Liver (tissue), 9 donors: ENCODE data around the gene TLR3. TPM values are rescaled to one million over a fixed set of nuclear protein-coding genes. Genes with fewer than 3 reads are reported as not detected.

Experiments used
- DNase-seq: peaks from one replicate; pipeline ENCODE4 v3.0.0-alpha.2; 2017; ENCODE audit warnings: low spot score
- H3K27ac ChIP-seq, 2 donors: one replicate each; pipeline ENCODE4 v1.7.0; 2013; ENCODE audit warnings: inconsistent platforms in 2 of 2, low read length in 2 of 2, control low read depth in 1 of 2, low read depth in 1 of 2, mild to moderate bottlenecking in 1 of 2
- H3K27me3 ChIP-seq, 4 donors: one replicate each; pipeline versions ENCODE4 v1.6.1 to v1.7.0; 2013; ENCODE audit warnings: low read length in 3 of 4, inconsistent platforms in 1 of 4, mild to moderate bottlenecking in 1 of 4, moderate library complexity in 1 of 4; ENCODE audit not compliant: control insufficient read depth in 4 of 4, insufficient read depth in 4 of 4
- H3K36me3 ChIP-seq, 4 donors: one replicate each; pipeline versions ENCODE4 v1.6.1 to v1.7.0; 2013; ENCODE audit warnings: low read length in 3 of 4, mild to moderate bottlenecking in 3 of 4, low read depth in 1 of 4, moderate library complexity in 1 of 4; ENCODE audit not compliant: control insufficient read depth in 4 of 4, insufficient read depth in 3 of 4
- H3K4me1 ChIP-seq, 4 donors: one replicate each; pipeline versions ENCODE4 v1.6.1 to v1.7.0; 2013; ENCODE audit warnings: low read length in 3 of 4, mild to moderate bottlenecking in 3 of 4, moderate library complexity in 1 of 4; ENCODE audit not compliant: control insufficient read depth in 4 of 4, insufficient read depth in 4 of 4
- H3K4me3 ChIP-seq, 3 donors: one replicate each; pipeline versions ENCODE4 v1.6.1 to v1.7.0; 2013; ENCODE audit warnings: low read length in 3 of 3, control low read depth in 1 of 3, low read depth in 1 of 3, mild to moderate bottlenecking in 1 of 3
- H3K9ac ChIP-seq, 2 donors: one replicate each; pipeline ENCODE4 v1.7.0; 2013; ENCODE audit warnings: low read length in 2 of 2, mild to moderate bottlenecking in 2 of 2, moderate library complexity in 2 of 2, control low read depth in 1 of 2, low read depth in 1 of 2
- H3K9me3 ChIP-seq, 4 donors: one replicate each; pipeline versions ENCODE4 v1.6.1 to v1.7.0; 2013; ENCODE audit warnings: low read length in 3 of 4; ENCODE audit not compliant: control insufficient read depth in 4 of 4
- EGR1 ChIP-seq, 2 donors: IDR thresholded peaks; 2 replicates each; pipeline ENCODE4 v1.6.1; 2016 to 2018; ENCODE audit warnings: antibody characterized with exemption in 2 of 2, low read depth in 2 of 2
- FOXA1 ChIP-seq: IDR thresholded peaks from 2 replicates; pipeline ENCODE4 v1.6.1; 2016; ENCODE audit warnings: antibody characterized with exemption
- FOXA2 ChIP-seq: IDR thresholded peaks from 2 replicates; pipeline ENCODE4 v1.6.1; 2016; ENCODE audit warnings: antibody characterized with exemption
- GABPA ChIP-seq, 2 donors: IDR thresholded peaks in 1 of 2; conservative IDR thresholded peaks in 1 of 2; 2 replicates each; pipeline ENCODE4 v1.6.1; 2016; ENCODE audit warnings: antibody characterized with exemption in 2 of 2, mild to moderate bottlenecking in 1 of 2, moderate library complexity in 1 of 2
- HNF4A ChIP-seq, 2 donors: conservative IDR thresholded peaks; 2 replicates each; pipeline ENCODE4 v1.6.1; 2016; ENCODE audit warnings: antibody characterized with exemption in 2 of 2, mild to moderate bottlenecking in 2 of 2
- JUND ChIP-seq, 2 donors: IDR thresholded peaks; 2 replicates each; pipeline ENCODE4 v1.6.1; 2016; ENCODE audit warnings: antibody characterized with exemption in 2 of 2
- NR2F2 ChIP-seq: IDR thresholded peaks from 2 replicates; pipeline ENCODE4 v1.6.1; 2016; ENCODE audit warnings: antibody characterized with exemption
- RXRA ChIP-seq, 2 donors: IDR thresholded peaks; 2 replicates each; pipeline ENCODE4 v1.6.1; 2017 to 2018; ENCODE audit warnings: antibody characterized with exemption in 2 of 2, mild to moderate bottlenecking in 1 of 2
- SP1 ChIP-seq: IDR thresholded peaks from 2 replicates; pipeline ENCODE4 v1.6.1; 2018; ENCODE audit warnings: antibody characterized with exemption, mild to moderate bottlenecking
- TAF1 ChIP-seq: conservative IDR thresholded peaks from 2 replicates; pipeline ENCODE4 v1.6.1; 2016; ENCODE audit warnings: antibody characterized with exemption, mild to moderate bottlenecking
- YY1 ChIP-seq: IDR thresholded peaks from 2 replicates; pipeline ENCODE4 v1.6.1; 2016; ENCODE audit warnings: antibody characterized with exemption, mild to moderate bottlenecking
- WGBS: extraction: QIAGEN DNeasy Blood & Tissue Kit; methylation state at CpG from one replicate; pipeline ENCODE4 v1.1.7; 2013; 5-methylcytosine and 5-hydroxymethylcytosine counted together
- polyA plus RNA-seq, 2 donors: library from polyadenylated mRNA; stranded (reverse) in 1 of 2; unstranded in 1 of 2; fragments of 200-250 nt in 1 of 2; fragments of >200 nt in 1 of 2; fragmentation: Nextera tagmentation in 1 of 2; extraction: Ambion mirVana in 1 of 2; gene quantifications; one replicate each; pipeline versions ENCODE4 v1.2.1 to v1.2.3, GENCODE V29; 2013 to 2015
- total RNA-seq, 2 donors: library from RNA; depleted of rRNA; stranded (reverse); fragments of >200 nt; gene quantifications; one replicate each; pipeline ENCODE4 v1.2.3, GENCODE V29; 2014
- TF ChIP-seq, protein P1 (sequence below): IDR thresholded peaks from 2 replicates; pipeline ENCODE4 v1.6.1; 2016; ENCODE audit warnings: antibody characterized with exemption
- TF ChIP-seq, protein P2 (sequence below): IDR thresholded peaks from 2 replicates; pipeline ENCODE4 v1.6.1; 2016; ENCODE audit warnings: antibody characterized with exemption, mild to moderate bottlenecking
- TF ChIP-seq, protein P3 (sequence below): IDR thresholded peaks from 2 replicates; pipeline ENCODE4 v1.6.1; 2016; ENCODE audit warnings: antibody characterized with exemption
- TF ChIP-seq, protein P4 (sequence below): fragments of 150-350 bp; IDR thresholded peaks from 2 replicates; pipeline ENCODE4 v1.5.1; 2017; ENCODE audit warnings: improper control_type of control experiment, low read depth, low read length; ENCODE audit not compliant: missing input control
- donor health status: healthy.
- donor health status: healthy.
- donor health status: healthy.
- donor health status: healthy.
- donor health status: healthy.

TLR3 gene
- total and polyA plus RNA-seq, 4 donors: 1.3 to 4.3 (median 2.4) TPM

DNA sequence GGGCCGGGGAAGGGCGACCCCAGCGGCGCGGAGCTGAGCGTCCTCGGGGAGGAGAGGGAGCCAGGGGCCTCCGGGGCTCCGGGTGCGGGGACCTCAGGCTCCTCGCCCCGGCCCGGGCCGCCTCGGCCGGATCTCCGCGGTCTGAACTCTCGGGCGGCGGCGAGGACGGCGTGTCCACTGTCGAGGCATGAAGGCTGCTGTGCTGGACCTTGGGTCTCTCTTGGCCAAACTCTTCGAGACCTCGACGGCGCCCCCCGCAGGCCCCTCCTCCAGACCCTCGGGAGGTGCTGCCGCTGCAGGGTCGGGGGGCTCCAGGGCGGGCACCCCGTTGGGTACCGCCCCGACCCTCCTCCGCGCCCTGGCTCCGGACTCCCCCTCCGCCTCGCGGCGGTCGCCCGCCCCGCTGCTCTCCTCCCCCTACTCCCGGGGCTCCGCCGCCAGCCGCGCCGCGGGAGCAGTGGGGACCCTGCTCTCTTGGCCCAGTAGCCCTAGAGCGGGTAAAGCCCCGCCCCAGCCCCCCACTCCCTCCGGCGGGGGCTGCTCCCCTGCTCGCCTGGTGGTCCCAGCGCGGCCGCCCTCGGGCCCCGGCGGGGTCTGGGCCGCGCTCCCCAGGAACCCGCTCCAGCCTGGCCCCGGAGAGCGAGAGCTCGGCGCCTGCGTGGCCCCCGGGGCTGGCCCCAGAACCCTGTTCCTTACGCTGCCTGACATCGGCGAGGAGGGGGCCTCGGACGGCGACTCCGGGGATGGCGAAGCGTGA lies 36.1 kb downstream of the TLR3 start (continued):
- TF ChIP-seq FOXA2 (no peak), NR2F2 (no peak), TAF1 (no peak), RXRA (IDR thresholded peaks at IDR 0.05) (no peak), EGR1 (IDR thresholded peaks at IDR 0.05; ENCODE audit: low read depth in 2 of 2) (no peak), HNF4A (conservative IDR thresholded peaks at IDR 0.05) (no peak)
- TF ChIP-seq, protein P1, sequence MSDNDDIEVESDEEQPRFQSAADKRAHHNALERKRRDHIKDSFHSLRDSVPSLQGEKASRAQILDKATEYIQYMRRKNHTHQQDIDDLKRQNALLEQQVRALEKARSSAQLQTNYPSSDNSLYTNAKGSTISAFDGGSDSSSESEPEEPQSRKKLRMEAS: no peak

DNA sequence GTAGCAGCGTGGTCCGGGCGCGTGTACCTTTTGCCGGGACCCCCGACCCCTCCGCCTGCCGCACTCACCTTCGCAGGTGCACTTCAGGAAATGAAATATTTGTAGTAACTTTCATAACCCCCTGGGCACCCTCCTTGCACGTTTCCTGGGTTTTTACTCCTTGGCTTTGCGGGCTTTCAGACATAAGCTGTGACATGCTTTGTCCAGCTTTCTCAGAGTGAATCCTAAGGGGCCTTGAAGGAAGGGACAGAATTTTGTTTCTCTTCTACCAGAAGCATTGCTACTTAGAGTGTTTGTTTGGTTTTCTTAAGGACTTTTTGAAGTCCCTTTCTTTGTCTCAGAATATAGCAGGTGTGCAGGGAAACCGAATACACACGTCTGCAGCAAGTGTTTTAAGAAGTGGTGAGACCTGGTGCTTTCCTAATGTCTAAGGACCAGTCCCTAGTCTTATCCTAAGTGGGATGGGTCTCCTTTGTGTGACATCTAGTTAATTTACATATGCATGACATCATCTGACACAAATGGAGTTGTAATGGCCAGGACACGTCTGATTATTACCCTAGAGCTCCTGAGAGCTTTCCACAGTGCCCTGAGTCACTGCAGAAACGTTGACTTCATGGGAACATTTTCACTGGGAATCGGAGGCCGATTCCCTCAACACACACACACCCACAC lies 36.8 kb downstream of the TLR3 start:
- peaks cover 0 to 15% (median 5%) of the 10 kb centered on the region in 4 donors for H3K4me1 ChIP-seq
- H3K4me3 ChIP-seq: peak overlapping the region in 1 of 3 donors; percentile 83
- H3K27ac ChIP-seq: no peak overlapping the region
- no peak for DNase-seq
- TF ChIP-seq, protein P2, sequence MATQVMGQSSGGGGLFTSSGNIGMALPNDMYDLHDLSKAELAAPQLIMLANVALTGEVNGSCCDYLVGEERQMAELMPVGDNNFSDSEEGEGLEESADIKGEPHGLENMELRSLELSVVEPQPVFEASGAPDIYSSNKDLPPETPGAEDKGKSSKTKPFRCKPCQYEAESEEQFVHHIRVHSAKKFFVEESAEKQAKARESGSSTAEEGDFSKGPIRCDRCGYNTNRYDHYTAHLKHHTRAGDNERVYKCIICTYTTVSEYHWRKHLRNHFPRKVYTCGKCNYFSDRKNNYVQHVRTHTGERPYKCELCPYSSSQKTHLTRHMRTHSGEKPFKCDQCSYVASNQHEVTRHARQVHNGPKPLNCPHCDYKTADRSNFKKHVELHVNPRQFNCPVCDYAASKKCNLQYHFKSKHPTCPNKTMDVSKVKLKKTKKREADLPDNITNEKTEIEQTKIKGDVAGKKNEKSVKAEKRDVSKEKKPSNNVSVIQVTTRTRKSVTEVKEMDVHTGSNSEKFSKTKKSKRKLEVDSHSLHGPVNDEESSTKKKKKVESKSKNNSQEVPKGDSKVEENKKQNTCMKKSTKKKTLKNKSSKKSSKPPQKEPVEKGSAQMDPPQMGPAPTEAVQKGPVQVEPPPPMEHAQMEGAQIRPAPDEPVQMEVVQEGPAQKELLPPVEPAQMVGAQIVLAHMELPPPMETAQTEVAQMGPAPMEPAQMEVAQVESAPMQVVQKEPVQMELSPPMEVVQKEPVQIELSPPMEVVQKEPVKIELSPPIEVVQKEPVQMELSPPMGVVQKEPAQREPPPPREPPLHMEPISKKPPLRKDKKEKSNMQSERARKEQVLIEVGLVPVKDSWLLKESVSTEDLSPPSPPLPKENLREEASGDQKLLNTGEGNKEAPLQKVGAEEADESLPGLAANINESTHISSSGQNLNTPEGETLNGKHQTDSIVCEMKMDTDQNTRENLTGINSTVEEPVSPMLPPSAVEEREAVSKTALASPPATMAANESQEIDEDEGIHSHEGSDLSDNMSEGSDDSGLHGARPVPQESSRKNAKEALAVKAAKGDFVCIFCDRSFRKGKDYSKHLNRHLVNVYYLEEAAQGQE: no peak
- TF ChIP-seq NR2F2 (no peak), SP1 (no peak), FOXA2 (no peak), YY1 (no peak), GABPA (IDR thresholded peaks at IDR 0.05 in 1 of 2, conservative IDR thresholded peaks at IDR 0.05 in 1 of 2) (no peak), FOXA1 (no peak), JUND (IDR thresholded peaks at IDR 0.05) (no peak)
- TF ChIP-seq, protein P1: no peak
- TF ChIP-seq, protein P3, sequence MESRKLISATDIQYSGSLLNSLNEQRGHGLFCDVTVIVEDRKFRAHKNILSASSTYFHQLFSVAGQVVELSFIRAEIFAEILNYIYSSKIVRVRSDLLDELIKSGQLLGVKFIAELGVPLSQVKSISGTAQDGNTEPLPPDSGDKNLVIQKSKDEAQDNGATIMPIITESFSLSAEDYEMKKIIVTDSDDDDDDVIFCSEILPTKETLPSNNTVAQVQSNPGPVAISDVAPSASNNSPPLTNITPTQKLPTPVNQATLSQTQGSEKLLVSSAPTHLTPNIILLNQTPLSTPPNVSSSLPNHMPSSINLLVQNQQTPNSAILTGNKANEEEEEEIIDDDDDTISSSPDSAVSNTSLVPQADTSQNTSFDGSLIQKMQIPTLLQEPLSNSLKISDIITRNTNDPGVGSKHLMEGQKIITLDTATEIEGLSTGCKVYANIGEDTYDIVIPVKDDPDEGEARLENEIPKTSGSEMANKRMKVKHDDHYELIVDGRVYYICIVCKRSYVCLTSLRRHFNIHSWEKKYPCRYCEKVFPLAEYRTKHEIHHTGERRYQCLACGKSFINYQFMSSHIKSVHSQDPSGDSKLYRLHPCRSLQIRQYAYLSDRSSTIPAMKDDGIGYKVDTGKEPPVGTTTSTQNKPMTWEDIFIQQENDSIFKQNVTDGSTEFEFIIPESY: no peak
- TF ChIP-seq, protein P4, sequence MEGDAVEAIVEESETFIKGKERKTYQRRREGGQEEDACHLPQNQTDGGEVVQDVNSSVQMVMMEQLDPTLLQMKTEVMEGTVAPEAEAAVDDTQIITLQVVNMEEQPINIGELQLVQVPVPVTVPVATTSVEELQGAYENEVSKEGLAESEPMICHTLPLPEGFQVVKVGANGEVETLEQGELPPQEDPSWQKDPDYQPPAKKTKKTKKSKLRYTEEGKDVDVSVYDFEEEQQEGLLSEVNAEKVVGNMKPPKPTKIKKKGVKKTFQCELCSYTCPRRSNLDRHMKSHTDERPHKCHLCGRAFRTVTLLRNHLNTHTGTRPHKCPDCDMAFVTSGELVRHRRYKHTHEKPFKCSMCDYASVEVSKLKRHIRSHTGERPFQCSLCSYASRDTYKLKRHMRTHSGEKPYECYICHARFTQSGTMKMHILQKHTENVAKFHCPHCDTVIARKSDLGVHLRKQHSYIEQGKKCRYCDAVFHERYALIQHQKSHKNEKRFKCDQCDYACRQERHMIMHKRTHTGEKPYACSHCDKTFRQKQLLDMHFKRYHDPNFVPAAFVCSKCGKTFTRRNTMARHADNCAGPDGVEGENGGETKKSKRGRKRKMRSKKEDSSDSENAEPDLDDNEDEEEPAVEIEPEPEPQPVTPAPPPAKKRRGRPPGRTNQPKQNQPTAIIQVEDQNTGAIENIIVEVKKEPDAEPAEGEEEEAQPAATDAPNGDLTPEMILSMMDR: no peak
- no peaks in the 10 kb centered on the region for H3K36me3 ChIP-seq
- WGBS: 32% methylated on average over 17 of the region's 17 CpGs
- H3K27me3 ChIP-seq: no peaks in the 10 kb centered on the region
- H3K9ac ChIP-seq: no peak overlapping the region
- no peaks in the 10 kb centered on the region for H3K9me3 ChIP-seq
